Keratinocyte (primary cell): Measurements from ENCODE around the gene RTN4R. TPM values are rescaled to one million over a fixed set of nuclear protein-coding genes. Genes with fewer than 3 reads are reported as not detected.

Experiments used
- DNase-seq: peaks from one replicate; pipeline ENCODE4 v3.0.0-alpha.2; 2011; ENCODE audit warnings: low read depth, missing footprints, low spot score
- FAIRE-seq: peaks from 2 replicates; lab custom pipeline; 2011; peaks lifted over from hg19 to GRCh38; lab: Jason Lieb, UNC
- H2AFZ ChIP-seq: 2 replicates; pipeline ENCODE4 v1.6.0; 2012; ENCODE audit warnings: low read length, control low read depth, inconsistent platforms; ENCODE audit not compliant: control insufficient read depth
- H3K27ac ChIP-seq: 2 replicates; pipeline ENCODE4 v1.5.1; 2011; ENCODE audit warnings: low read length; ENCODE audit not compliant: control insufficient read depth, insufficient read depth
- H3K27me3 ChIP-seq: 3 replicates; pipeline ENCODE4 v1.6.0; 2011; ENCODE audit warnings: low read length; ENCODE audit not compliant: control insufficient read depth, insufficient read depth; ENCODE audit errors: extremely low read depth
- H3K36me3 ChIP-seq, 2 experiments: 2 replicates in 1 of 2; 3 replicates in 1 of 2; pipeline ENCODE4 v1.5.1; 2011; ENCODE audit warnings: low read length in 2 of 2, mild to moderate bottlenecking in 1 of 2; ENCODE audit not compliant: control insufficient read depth in 2 of 2, insufficient read depth in 2 of 2; ENCODE audit errors: extremely low read depth in 1 of 2
- H3K4me1 ChIP-seq: 3 replicates; pipeline ENCODE4 v1.5.1; 2011; ENCODE audit warnings: low read length; ENCODE audit not compliant: control insufficient read depth, insufficient read depth; ENCODE audit errors: extremely low read depth
- H3K4me2 ChIP-seq: 3 replicates; pipeline ENCODE4 v1.6.0; 2011; ENCODE audit warnings: low read depth, low read length; ENCODE audit not compliant: control insufficient read depth, insufficient read depth; ENCODE audit errors: extremely low read depth
- H3K4me3 ChIP-seq, 3 experiments: fragments of 200-600 bp in 1 of 3; sonication (generic) in 1 of 3; 2 replicates in 2 of 3; 3 replicates in 1 of 3; pipeline ENCODE4 v1.5.1; 2011 to 2016; ENCODE audit warnings: low read length in 3 of 3, mild to moderate bottlenecking in 3 of 3, control low read depth in 2 of 3, inconsistent platforms in 1 of 3, low read depth in 1 of 3, mixed read lengths in 1 of 3, mixed run types in 1 of 3, moderate library complexity in 1 of 3; ENCODE audit not compliant: control insufficient read depth in 2 of 3, insufficient read depth in 2 of 3; ENCODE audit errors: extremely low read depth in 1 of 3
- H3K79me2 ChIP-seq: 2 replicates; pipeline ENCODE4 v1.6.0; 2012; ENCODE audit warnings: low read length; ENCODE audit not compliant: control insufficient read depth, insufficient read depth
- H3K9ac ChIP-seq: 3 replicates; pipeline ENCODE4 v1.6.0; 2011; ENCODE audit warnings: low read length; ENCODE audit not compliant: control insufficient read depth, insufficient read depth; ENCODE audit errors: extremely low read depth
- H3K9me1 ChIP-seq: 3 replicates; pipeline ENCODE4 v1.6.0; 2011; ENCODE audit warnings: low read length; ENCODE audit not compliant: control insufficient read depth, insufficient read depth; ENCODE audit errors: extremely low read depth
- H3K9me3 ChIP-seq: 2 replicates; pipeline ENCODE4 v1.5.1; 2012; ENCODE audit warnings: low read depth, low read length; ENCODE audit not compliant: control insufficient read depth
- H4K20me1 ChIP-seq: 3 replicates; pipeline ENCODE4 v1.6.0; 2011; ENCODE audit warnings: low read length; ENCODE audit not compliant: control insufficient read depth, insufficient read depth; ENCODE audit errors: extremely low read depth
- EZH2 ChIP-seq: IDR thresholded peaks from one replicate; pipeline ENCODE4 v1.6.1; 2012; ENCODE audit warnings: inconsistent platforms, mild to moderate bottlenecking, low read length, moderate library complexity
- dilution Hi-C: fragments of 300-500 bp; cut with MboI; formaldehyde crosslinking; loops from one replicate; pipeline ENCODE4 v1.7.0; 2020; ENCODE audit warnings: low sequenced_read_pairs; ENCODE audit not compliant: extremely low pct_ligation_motif_present
- polyA plus RNA-seq, 5 experiments: library from polyadenylated mRNA; depleted of rRNA in 3 of 5; stranded (reverse) in 3 of 5; stranded (forward) in 1 of 5; unstranded in 1 of 5; fragments of >200 nt; gene quantifications; 1 replicate in 1 of 5; 2 replicates in 3 of 5; 3 replicates in 1 of 5; pipeline versions ENCODE4 v1.2.1 to v1.2.3, GENCODE V29; 2011 to 2012; ENCODE audit warnings: missing spikeins in 2 of 5, low read depth in 1 of 5, low replicate concordance in 1 of 5
- TF ChIP-seq, protein P1 (sequence below), 3 experiments: IDR thresholded peaks in 1 of 3; conservative IDR thresholded peaks in 1 of 3; optimal IDR thresholded peaks in 1 of 3; 2 replicates in 2 of 3; 3 replicates in 1 of 3; pipeline versions ENCODE3 to v1.5.1; 2011; ENCODE audit warnings: low read length in 3 of 3, mild to moderate bottlenecking in 3 of 3, moderate library complexity in 2 of 3, control low read depth in 1 of 3, inconsistent platforms in 1 of 3; ENCODE audit not compliant: insufficient read depth in 2 of 3; ENCODE audit errors: extremely low read depth in 1 of 3

The RTN4R gene
- polyA plus RNA-seq, 1 donor (not counting 4 experiments of a cell fraction or from before 2014, with no cell fraction given), result 2.5 TPM

DNA sequence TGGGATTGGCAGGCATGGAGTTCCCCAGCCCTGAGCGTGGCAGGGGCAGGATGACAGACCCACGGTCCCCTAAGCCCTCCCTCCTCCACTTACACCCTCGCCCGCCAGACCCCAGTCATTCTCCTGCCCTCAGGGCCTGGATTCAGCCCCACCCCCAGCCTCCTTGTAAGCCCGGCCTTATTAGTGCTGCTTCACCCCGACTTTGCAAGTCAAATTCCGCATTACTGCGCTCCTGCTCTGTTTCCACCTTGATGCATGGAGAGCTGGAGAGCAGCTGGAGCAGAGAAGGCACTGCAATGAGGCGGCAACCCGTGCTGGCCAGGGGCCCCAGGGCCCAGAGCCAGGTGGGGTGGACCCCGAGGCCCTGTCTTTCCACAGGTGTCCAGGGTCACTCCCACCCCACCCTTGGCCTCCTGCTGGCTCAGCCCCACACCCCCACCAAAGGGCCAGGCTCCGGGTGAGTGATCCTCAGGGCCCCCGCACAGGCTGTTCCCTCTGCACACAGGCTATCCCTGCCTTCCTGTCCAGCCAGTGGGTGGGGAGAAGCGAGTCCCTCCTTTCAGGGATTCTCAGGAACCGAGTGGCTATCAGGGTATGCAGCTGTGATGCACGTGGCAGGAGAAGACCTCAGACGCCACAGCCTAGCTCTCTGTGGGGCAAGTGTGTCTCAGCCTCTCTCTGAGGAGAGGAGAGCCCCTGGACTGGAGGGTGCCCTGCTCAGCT, 36.4 kb downstream of the RTN4R start:
- no peak overlapping the region for H3K4me2 ChIP-seq
- TF ChIP-seq EZH2, result no peak
- TF ChIP-seq, protein P1, sequence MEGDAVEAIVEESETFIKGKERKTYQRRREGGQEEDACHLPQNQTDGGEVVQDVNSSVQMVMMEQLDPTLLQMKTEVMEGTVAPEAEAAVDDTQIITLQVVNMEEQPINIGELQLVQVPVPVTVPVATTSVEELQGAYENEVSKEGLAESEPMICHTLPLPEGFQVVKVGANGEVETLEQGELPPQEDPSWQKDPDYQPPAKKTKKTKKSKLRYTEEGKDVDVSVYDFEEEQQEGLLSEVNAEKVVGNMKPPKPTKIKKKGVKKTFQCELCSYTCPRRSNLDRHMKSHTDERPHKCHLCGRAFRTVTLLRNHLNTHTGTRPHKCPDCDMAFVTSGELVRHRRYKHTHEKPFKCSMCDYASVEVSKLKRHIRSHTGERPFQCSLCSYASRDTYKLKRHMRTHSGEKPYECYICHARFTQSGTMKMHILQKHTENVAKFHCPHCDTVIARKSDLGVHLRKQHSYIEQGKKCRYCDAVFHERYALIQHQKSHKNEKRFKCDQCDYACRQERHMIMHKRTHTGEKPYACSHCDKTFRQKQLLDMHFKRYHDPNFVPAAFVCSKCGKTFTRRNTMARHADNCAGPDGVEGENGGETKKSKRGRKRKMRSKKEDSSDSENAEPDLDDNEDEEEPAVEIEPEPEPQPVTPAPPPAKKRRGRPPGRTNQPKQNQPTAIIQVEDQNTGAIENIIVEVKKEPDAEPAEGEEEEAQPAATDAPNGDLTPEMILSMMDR (optimal IDR thresholded peaks at IDR 0.05 in 1 of 3, IDR thresholded peaks at IDR 0.05 in 1 of 3, conservative IDR thresholded peaks at IDR 0.05 in 1 of 3; ENCODE audit: extremely low read depth in 1 of 3, insufficient read depth in 2 of 3, low read length in 3 of 3), result no peak
- H4K20me1 ChIP-seq, result no peaks in the 10 kb centered on the region
- no peaks in the 10 kb centered on the region for H3K36me3 ChIP-seq
- no peaks in the 10 kb centered on the region for H3K9me1 ChIP-seq
- no peak overlapping the region for H3K27ac ChIP-seq
- dilution Hi-C loops, result no loop called here
- no peak overlapping the region for H2AFZ ChIP-seq
- no peaks in the 10 kb centered on the region for H3K9me3 ChIP-seq
- H3K79me2 ChIP-seq, result no peaks in the 10 kb centered on the region
- no peak overlapping the region for H3K9ac ChIP-seq
- H3K27me3 ChIP-seq, result peaks cover 16% of the 10 kb centered on the region
- no peak overlapping the region for H3K4me3 ChIP-seq
- FAIRE-seq (no peak), DNase-seq (no peak)
- H3K4me1 ChIP-seq, result no peaks in the 10 kb centered on the region

DNA sequence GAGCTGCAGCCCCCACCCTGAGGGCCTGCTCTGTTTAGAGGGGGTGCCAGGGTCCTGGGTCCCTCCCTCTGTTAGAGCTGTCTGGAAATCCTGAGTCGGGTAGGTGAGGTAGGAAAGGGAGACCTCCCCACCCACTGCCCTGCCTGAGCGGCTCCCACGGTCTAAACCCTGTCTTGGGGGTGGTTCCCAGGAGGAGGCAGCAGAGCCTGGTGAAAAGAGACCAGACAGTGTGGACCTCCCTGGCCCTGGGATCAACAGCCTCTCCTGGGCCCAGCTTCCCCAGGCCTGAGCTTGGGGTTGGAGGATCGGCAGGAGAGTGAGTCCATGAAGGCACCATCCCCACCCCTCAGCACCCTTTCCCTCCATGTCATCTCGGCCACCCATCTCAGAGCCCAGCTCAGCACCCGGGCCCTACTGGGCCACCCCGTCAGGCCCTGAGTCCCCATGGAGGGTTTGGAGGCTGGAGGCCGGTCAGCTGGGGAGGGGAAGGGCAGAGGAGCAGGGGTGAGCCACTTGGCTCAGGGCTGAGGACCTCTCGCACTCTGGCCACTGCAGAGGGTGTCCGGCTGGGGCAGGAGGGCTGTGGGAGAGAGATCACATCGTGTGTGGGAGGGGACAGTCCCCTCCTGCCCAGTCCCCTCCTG, 37.2 kb downstream of the RTN4R start:
- H3K4me1 ChIP-seq, result no peaks in the 10 kb centered on the region
- H3K36me3 ChIP-seq, result no peaks in the 10 kb centered on the region
- no peaks in the 10 kb centered on the region for H3K79me2 ChIP-seq
- H2AFZ ChIP-seq, result no peak overlapping the region
- TF ChIP-seq, protein P1 (optimal IDR thresholded peaks at IDR 0.05 in 1 of 3, IDR thresholded peaks at IDR 0.05 in 1 of 3, conservative IDR thresholded peaks at IDR 0.05 in 1 of 3; ENCODE audit: extremely low read depth in 1 of 3, insufficient read depth in 2 of 3, low read length in 3 of 3), result no peak
- TF ChIP-seq EZH2, result no peak
- no peaks in the 10 kb centered on the region for H3K9me3 ChIP-seq
- no peak overlapping the region for H3K9ac ChIP-seq
- DNase-seq (no peak), FAIRE-seq (no peak)
- dilution Hi-C loops, result no loop called here
- no peaks in the 10 kb centered on the region for H4K20me1 ChIP-seq
- no peak overlapping the region for H3K4me2 ChIP-seq
- no peak overlapping the region for H3K27ac ChIP-seq
- H3K4me3 ChIP-seq, result no peak overlapping the region
- no peaks in the 10 kb centered on the region for H3K9me1 ChIP-seq
- peaks cover 16% of the 10 kb centered on the region for H3K27me3 ChIP-seq
